GM12874 (cell line): ENCODE measurements around the gene RFPL3.

Source experiments
- CTCF ChIP-seq: IDR thresholded peaks from 2 replicates; pipeline ENCODE4 v1.5.1; 2011; ENCODE audit warnings: low read depth, mild to moderate bottlenecking, control low read depth, low read length, moderate library complexity; ENCODE audit not compliant: insufficient read depth

RFPL3 gene

GRCh38 chr22:32331236-32331917 lies 26.3 kb upstream of the RFPL3 start:
- TF ChIP-seq CTCF, result no peak

- TF ChIP-seq CTCF, result no peak
These were observed 25.5 kb upstream of the RFPL3 start for GRCh38 chr22:32331918-32332725.

- no peak for TF ChIP-seq CTCF
These were observed 24.4 kb upstream of the RFPL3 start for GRCh38 chr22:32333141-32333768.

- TF ChIP-seq CTCF, result no peak
These were observed 23.7 kb upstream of the RFPL3 start for GRCh38 chr22:32333769-32334659.

- no peak for TF ChIP-seq CTCF
These were observed 22.9 kb upstream of the RFPL3 start for GRCh38 chr22:32334660-32335365.

GRCh38 chr22:32335471-32335870 lies 22.2 kb upstream of the RFPL3 start:
- TF ChIP-seq CTCF, result no peak
